Measurements from ENCODE around the gene VPS13D.

DNA sequence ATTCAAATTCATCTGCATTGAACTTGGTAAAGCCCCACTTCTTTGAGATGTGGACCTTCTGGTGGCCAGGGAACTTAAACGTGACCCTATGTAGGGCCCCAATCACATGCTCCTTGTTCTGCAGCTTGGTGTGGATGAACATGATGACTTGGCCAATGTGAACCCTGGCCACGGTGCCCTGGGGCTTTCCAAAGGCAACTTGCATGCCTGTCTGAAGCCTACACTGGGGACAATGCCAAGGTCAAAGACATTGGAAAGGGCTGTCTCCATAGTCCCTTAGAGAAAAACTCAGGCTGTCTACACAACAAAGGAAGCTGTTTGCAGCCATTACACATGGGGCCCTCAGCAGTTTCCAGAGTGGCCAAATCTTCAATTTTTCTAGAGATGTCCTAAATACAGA lies 8.9 kb upstream of the VPS13D start:
- TF ChIP-seq EZH2 (IDR thresholded peaks at IDR 0.05; ENCODE audit: borderline replicate concordance, low read length): no peak
- TF ChIP-seq, protein P1, sequence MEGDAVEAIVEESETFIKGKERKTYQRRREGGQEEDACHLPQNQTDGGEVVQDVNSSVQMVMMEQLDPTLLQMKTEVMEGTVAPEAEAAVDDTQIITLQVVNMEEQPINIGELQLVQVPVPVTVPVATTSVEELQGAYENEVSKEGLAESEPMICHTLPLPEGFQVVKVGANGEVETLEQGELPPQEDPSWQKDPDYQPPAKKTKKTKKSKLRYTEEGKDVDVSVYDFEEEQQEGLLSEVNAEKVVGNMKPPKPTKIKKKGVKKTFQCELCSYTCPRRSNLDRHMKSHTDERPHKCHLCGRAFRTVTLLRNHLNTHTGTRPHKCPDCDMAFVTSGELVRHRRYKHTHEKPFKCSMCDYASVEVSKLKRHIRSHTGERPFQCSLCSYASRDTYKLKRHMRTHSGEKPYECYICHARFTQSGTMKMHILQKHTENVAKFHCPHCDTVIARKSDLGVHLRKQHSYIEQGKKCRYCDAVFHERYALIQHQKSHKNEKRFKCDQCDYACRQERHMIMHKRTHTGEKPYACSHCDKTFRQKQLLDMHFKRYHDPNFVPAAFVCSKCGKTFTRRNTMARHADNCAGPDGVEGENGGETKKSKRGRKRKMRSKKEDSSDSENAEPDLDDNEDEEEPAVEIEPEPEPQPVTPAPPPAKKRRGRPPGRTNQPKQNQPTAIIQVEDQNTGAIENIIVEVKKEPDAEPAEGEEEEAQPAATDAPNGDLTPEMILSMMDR (IDR thresholded peaks at IDR 0.05; ENCODE audit: low read length): no peak
